Mononuclear cell (primary cell): ENCODE data around the gene AOC1. TPM values are rescaled to one million over a fixed set of nuclear protein-coding genes. Genes with fewer than 3 reads are reported as not detected.
"Not testable (repeated sequence)": the region's sequence is repeated elsewhere in the genome, so short reads cannot be mapped to it uniquely, and the experiment has no call there.

Experiments used
- H3K27me3 ChIP-seq: 2 replicates; pipeline ENCODE4 v1.6.0; 2011; ENCODE audit warnings: low read length, control low read depth; ENCODE audit not compliant: insufficient read depth
- H3K4me1 ChIP-seq: 2 replicates; pipeline ENCODE4 v1.5.1; 2011; ENCODE audit warnings: mild to moderate bottlenecking, low read length, control low read depth; ENCODE audit not compliant: insufficient read depth
- H3K4me3 ChIP-seq: 2 replicates; pipeline ENCODE4 v1.5.1; 2011; ENCODE audit warnings: mild to moderate bottlenecking, low read length, moderate library complexity
- H3K9me3 ChIP-seq: 2 replicates; pipeline ENCODE4 v1.5.1; 2011; ENCODE audit warnings: low read depth, mild to moderate bottlenecking, control low read depth, low read length
- total RNA-seq: library from RNA; depleted of rRNA; stranded (reverse); fragments of >200 nt; gene quantifications from one replicate; pipeline ENCODE4 v1.2.3, GENCODE V29; 2012

AOC1 gene
- total RNA-seq, 1 donor, result 0.10 TPM

GRCh38 chr7:150909200-150909995, 57.1 kb downstream of the AOC1 start:
- Histone ChIP-seq H3K27me3 (peaks cover 16% of the 10 kb centered on the region), H3K4me1 (peaks cover 5% of the 10 kb centered on the region), H3K4me3 (no peak overlapping the region), H3K9me3 (no peaks in the 10 kb centered on the region)

DNA sequence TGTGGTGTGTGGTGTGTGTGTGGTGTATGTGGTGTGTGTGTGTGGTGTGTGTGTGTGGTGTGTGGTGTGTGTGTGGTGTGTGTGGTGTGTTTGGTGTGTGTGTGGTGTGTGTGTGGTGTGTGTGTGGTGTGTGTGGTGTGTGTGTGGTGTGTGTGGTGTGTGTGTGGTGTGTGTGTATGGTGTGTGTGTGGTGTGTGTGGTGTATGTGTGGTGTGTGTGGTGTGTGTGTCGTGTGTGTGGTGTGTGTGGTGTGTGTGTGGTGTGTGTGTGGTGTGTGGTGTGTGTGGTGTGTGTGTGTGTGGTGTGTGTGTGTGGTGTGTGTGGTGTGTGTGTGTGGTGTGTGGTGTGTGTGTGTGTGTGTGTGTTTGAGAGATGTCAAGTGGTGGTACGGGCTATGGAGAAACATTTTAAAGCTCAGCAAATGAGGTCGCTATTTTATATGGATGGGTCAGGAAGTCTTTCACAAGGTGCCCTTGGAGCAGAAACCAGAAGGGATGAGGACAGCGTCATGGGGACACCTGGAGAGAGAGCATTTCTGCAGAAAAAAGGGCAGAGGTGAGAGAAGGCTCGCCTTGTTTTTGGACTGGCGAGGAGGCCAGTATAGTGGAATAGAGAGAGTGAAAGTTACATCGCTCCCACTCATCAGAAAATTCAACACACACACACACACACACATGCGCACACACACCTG, 58.1 kb downstream of the AOC1 start:
- not testable (repeated sequence) for H3K9me3 ChIP-seq, H3K27me3 ChIP-seq, H3K4me3 ChIP-seq, H3K4me1 ChIP-seq

GRCh38 chr7:150910996-150911422, 58.7 kb downstream of the AOC1 start:
- peaks cover 5% of the 10 kb centered on the region for H3K4me1 ChIP-seq
- H3K9me3 ChIP-seq, result no peaks in the 10 kb centered on the region
- no peak overlapping the region for H3K4me3 ChIP-seq

More at GRCh38 chr7:150910996-150911422, 58.7 kb downstream of the AOC1 start:
- peaks cover 4% of the 10 kb centered on the region for H3K27me3 ChIP-seq

Other genes starting within 250 kb of the AOC1 start
- 26.2 TPM for gene GIMAP6, start 220.1 kb upstream of the AOC1 start, total RNA-seq
- 159 TPM for gene GIMAP2, start 166.8 kb upstream of the AOC1 start, total RNA-seq
- gene GIMAP1, start 135.9 kb upstream of the AOC1 start, total RNA-seq, result 10.0 TPM
- gene GIMAP5, start 115.1 kb upstream of the AOC1 start, total RNA-seq, result 102 TPM
- 4.7 TPM for gene TMEM176B, start 52.2 kb upstream of the AOC1 start, total RNA-seq
- gene TMEM176A, start 51.7 kb upstream of the AOC1 start, total RNA-seq, result 2.1 TPM
- gene KCNH2, start 125.8 kb downstream of the AOC1 start, total RNA-seq, result 0.94 TPM
- 2.1 TPM for gene NOS3, start 138.5 kb downstream of the AOC1 start, total RNA-seq
- gene ATG9B, start 172.0 kb downstream of the AOC1 start, total RNA-seq, result 3.6 TPM
- gene ABCB8, start 175.9 kb downstream of the AOC1 start, total RNA-seq, result 21.5 TPM
- 0.84 TPM for gene ASIC3, start 196.0 kb downstream of the AOC1 start, total RNA-seq
- 3.7 TPM for gene CDK5, start 205.4 kb downstream of the AOC1 start, total RNA-seq
- 9.4 TPM for gene SLC4A2, start 207.1 kb downstream of the AOC1 start, total RNA-seq
- gene FASTK, start 228.3 kb downstream of the AOC1 start, total RNA-seq, result 33.6 TPM
- 20.0 TPM for gene TMUB1, start 231.0 kb downstream of the AOC1 start, total RNA-seq
- gene AGAP3, start 234.0 kb downstream of the AOC1 start, total RNA-seq, result 23.6 TPM